HG03135 (cell line): Measurements from ENCODE around the gene AIPL1.

Source experiments
- ATAC-seq: cut with Tn5 transposase; IDR thresholded peaks from one replicate; pipeline ENCODE4 v1.9.1; 2021; ENCODE audit warnings: mild to moderate bottlenecking, moderate library complexity; ENCODE audit not compliant: unreplicated experiment

The AIPL1 gene

GRCh38 chr17:6467567-6467966 is 32.6 kb upstream of the AIPL1 start:
- ATAC-seq: no peak

GRCh38 chr17:6465206-6466003 is 30.5 kb upstream of the AIPL1 start:
- ATAC-seq: no peak

- ATAC-seq: no peak
Observed at GRCh38 chr17:6464446-6465041, 29.6 kb upstream of the AIPL1 start.

- ATAC-seq: no peak
Observed at GRCh38 chr17:6463616-6464445, 28.9 kb upstream of the AIPL1 start.

GRCh38 chr17:6462692-6463091 is 27.8 kb upstream of the AIPL1 start:
- ATAC-seq: no peak

GRCh38 chr17:6461792-6462524 is 27.0 kb upstream of the AIPL1 start:
- ATAC-seq: no peak

- ATAC-seq: no peak
Observed at GRCh38 chr17:6461246-6461645, 26.3 kb upstream of the AIPL1 start.

- ATAC-seq: no peak
Observed at GRCh38 chr17:6460531-6461161, 25.7 kb upstream of the AIPL1 start.

- ATAC-seq: no peak
Observed at GRCh38 chr17:6458460-6458950, 23.6 kb upstream of the AIPL1 start.

GRCh38 chr17:6457688-6458459 is 23.0 kb upstream of the AIPL1 start:
- no peak for ATAC-seq

- no peak for ATAC-seq
Observed at GRCh38 chr17:6456914-6457687, 22.2 kb upstream of the AIPL1 start.

- ATAC-seq: no peak
Observed at GRCh38 chr17:6456321-6456720, 21.4 kb upstream of the AIPL1 start.

GRCh38 chr17:6455321-6455705 is 20.4 kb upstream of the AIPL1 start:
- no peak for ATAC-seq

- no peak for ATAC-seq
Observed at GRCh38 chr17:6454495-6455320, 19.8 kb upstream of the AIPL1 start.

GRCh38 chr17:6453279-6454024 is 18.5 kb upstream of the AIPL1 start:
- no peak for ATAC-seq

- ATAC-seq: no peak
Observed at GRCh38 chr17:6452471-6453266, 17.7 kb upstream of the AIPL1 start.
